GM10847 (cell line): Measurements from ENCODE around the gene KLHDC4.

Source experiments
- POLR2A ChIP-seq: IDR thresholded peaks from 2 replicates; pipeline ENCODE4 v1.6.1; 2011; ENCODE audit not compliant: insufficient read length; ENCODE audit errors: extremely low read depth

The KLHDC4 gene

DNA sequence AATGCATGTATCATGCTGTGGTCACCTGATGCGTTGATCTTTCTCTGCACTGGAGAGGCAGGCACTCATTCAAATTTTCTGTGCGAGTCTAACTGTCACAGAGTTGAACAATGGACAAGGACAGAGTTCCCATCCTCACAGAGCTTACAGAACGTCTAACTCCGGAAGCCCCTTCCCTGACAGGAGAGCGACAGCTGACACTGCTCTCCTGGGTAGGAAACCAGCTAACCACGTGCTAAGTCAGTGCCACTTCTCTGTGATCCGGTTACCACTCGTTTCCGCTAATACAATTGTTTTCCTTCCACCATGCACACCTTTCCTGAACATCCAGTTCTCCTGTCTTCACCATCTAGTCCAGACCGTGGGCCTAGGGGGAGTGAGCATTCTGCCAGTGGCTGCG lies 11.3 kb downstream of the KLHDC4 start:
- TF ChIP-seq POLR2A = no peak

DNA sequence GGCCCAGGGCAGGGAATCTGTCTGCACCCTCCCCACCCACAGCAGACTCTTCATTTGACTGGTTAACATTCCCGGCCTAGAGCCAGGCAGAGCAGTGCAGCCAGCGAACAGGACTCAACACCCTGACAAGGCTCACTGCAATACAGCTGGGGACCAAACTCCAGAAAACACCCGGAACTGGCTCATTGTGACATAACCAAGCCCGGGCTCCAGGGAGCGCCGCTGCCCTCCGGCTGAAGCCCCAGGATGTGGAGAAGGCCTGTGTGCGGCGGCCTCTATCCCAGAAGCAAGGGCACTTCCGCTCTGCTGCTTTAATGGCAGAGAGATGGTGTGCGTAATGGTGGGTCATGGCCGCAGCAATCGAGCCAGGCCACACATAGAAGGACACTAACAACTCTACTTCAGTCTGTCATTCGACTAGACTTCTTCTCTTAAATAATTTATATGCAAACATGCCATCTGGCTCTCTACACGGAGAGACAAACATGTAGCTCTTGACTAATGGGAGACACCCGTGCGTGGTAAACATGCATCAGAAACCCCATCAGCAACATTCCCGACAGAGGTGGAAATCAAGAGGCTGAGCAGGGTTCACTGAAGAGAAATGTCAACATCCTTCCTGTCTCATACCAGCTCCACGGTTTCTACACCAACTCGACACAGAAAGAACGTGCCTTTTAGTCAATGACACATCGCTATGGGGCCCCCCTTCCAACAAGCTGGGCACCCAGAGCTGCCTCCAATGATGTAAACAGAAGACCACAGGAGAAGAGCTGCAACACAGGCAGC lies 18.0 kb downstream of the KLHDC4 start:
- no peak for TF ChIP-seq POLR2A

DNA sequence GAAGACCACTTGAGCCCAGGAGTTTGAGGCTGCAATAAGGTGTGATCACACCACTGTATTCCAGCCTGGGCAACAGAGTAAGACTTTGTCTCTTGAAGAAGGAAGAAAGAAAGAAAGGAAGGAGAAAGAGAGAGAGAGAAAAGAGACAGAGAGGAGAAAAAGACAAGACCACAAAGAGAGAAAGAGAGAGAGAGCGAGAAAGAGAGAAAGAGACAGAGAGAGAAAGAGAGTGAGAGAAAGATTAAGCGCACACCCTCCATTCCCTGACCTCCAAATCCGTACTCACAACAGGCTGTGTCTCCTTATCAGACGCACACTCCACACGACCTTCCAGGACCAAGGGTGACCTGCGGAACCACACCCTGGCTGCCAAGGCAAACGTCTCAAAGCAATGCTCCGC lies 19.6 kb downstream of the KLHDC4 start:
- no peak for TF ChIP-seq POLR2A

DNA sequence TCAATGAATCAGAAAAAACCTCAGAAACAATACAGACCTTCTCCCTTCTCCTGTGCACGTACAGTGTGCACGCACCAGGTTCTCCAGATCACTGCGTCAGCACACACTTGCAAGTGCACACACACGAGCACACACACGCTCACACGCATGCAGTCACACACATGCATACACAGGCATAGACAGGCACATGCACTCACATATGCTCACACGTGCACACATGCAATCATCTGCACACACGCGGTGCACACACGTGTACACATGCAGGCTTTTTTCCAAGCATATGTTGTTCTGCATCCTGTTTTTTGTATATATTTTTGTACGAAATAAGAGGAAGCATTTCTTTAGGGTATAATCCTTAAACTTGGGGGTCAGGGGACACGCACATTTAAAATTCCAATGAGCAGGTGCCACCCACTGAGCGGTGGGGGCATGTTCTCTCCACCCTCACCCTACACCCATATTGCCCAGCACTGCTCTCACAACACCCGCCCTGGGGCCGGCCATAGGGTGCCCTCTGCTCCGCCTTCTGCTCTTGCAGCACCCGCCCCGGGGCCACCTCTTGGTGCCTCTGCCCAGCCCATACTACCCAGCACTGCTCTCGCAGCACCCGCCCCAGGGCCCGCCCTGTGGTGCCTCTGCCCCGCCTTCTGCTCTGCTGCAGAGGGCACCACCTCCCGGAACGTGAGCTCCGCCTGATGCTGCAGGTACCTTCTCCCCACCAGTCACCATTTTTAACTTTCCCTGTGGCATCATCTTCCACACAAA lies 20.9 kb downstream of the KLHDC4 start:
- TF ChIP-seq POLR2A = no peak

DNA sequence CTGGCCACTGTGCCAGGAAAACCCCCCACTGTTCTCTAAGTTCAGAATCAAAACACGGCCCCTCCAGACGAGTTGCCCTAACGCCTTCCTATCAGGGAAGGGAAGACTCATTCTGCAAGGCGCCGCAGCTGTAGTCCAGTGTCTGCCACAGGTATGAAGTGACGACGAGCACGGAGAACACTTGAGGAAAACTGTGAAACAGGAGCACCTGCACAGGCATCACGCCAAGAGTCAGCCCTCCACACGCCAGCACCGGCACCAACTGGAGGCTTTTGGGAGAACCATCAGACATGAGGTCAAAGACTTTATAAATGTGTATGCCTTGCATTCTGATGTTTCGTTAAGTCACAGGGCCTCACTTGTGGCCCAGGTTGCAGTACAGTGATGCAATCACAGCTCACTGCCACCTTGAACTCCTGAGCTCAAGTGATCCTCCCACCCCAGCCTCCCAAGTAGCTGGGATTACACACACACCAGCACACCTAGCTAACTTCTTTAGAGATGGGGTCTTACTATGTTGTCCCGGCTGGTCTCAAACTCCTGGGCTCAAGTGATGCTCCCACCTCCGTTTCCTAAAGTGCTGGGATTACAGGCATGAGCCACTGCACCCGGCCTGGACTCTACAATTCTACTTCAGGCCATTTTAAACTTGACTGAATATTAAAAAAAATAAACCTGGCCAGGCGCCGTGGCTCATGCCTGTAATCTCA lies 22.9 kb downstream of the KLHDC4 start:
- no peak for TF ChIP-seq POLR2A

DNA sequence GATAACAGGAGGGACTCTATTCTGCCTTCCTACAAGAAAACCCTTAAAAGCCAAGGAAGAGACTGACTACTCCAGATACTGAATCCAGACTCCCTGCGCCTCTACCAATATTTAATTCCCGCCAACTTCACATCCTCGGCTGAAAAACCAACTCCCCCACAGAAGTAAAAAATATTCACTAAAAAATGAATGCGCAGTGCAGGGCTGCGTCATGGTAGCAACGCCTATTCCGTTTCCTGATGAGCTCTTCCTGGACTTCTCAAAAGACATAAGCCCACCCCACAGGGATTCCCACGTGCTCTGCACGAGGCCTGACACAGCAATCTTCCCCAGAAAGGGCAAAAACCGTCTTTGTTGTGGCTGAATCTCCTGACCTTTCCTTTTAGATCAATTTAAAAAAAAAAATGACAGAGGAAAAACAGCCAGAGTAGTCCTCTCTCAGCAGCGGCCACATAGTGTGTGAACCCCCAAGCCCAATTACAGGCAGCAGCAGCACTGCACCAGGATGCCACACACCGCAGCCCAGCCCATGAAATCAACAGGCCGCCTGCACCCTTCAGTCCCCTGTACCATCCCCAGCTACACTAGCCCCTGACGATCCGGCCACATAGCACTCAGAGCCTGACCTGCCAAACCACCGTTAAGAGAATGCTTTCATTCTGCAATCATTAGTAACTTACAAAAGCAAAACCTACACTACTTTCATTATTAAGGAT lies 23.9 kb downstream of the KLHDC4 start:
- TF ChIP-seq POLR2A = no peak

DNA sequence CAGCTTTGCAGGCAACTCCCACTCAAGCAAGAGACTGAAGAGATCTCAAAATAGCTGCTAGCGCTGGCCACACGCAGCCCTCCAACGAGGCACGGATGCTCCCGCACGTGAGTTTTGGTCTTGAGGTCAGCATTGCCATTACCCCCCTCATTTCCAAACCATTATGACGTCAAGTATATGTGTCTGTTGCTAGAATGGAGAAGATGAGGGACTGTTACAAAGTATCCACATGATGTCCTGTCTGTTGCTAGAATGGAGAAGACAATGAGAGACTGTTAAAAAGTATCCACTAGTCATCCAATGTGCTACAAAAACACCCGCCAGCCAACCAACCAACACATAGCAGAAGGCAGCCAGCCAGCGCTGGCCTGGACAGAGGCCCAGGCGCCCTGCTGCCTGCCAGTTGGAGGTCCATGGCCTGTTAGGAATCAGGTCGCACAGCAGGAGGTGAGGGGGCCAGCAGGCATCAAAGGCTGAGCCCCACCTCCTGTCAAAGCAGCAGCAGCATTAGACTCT lies 24.8 kb downstream of the KLHDC4 start:
- TF ChIP-seq POLR2A = no peak

DNA sequence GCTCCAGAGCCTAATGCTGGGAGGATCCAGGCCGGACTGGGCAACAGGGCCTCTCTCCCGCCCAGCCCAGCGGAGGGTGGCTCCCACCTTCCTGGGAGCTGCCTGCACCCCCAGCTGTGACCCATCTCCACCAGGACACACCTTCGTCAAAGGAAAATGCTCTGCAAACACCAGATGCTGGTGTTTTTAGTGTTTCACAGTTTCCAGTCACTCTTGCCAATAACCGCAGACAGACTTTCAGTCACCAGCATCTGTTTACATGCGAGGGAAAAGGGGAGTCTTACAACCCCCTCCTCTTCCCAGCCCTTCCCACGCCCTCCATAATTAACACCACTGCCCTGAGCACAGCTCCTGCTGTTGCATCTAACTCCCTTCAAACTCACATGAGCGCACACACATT lies 25.3 kb downstream of the KLHDC4 start:
- no peak for TF ChIP-seq POLR2A

DNA sequence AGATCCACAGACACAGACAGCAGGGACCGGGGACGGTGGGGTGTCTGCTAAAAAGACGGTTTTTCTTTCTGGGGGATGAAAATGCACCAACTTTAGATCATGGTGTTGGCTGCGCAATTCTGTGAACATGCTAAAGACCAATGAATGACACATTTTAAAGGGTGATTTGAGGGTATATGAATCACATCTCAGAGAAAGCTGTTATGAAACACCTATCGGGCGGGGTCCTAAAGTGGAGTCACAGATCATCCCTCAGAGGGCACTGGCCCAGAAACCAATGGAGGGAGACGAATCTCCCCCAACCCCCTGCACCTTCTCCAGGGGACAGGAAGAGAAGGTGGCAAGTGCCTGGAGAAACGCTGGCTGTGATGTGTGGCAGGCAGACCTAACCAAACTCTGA lies 26.0 kb downstream of the KLHDC4 start:
- TF ChIP-seq POLR2A = no peak

DNA sequence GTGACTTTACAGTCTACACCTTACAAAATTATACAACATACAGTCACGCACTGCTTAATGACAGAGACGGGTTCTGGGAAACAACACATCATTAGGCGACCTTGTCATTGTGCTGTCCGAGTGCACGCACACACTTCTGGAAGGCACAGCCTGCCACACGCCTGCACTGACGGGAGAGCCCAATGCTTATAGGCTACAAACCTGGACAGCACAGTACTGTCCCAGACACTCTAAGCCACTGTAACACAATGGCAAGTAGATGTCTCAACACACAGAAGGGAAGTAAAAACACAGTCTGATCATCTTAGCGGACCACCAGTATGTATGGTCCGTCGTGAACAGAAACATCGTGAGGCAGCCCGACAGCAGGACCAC lies 29.8 kb downstream of the KLHDC4 start:
- TF ChIP-seq POLR2A = no peak

DNA sequence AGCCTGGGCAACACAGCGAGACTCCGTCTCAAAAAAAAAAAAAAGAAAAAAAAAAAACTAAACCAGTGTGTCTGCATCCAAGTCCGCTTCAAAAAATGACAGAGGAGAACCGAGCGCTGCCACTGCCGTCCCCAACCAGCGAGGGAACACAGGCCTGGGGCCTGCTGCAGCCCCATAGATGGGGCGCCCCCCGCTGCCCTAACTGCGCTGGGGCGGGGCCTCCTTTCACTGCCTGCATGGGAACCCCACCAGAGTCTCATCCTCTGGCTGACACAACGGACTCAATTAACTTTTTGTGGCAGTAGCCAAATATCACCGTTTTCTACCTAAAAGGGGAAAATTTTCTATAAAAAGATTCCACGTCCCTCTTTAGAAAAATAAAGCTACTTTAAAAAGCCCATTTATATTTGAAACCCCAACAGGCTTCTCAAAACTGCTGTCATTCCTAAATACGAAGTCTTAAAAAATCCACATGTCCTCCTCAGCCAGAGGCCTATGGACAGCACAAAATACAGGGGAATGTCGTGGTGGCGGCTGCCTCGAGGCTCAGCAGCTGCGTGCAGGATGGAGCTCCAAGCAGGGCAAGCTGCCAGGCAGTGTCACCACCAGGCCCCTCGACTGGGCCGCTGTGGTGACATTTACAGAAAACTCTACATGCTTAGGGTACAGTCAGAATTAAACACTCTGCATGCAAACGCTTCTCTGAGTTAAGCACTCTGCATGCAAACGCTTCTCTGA lies 30.3 kb downstream of the KLHDC4 start:
- no peak for TF ChIP-seq POLR2A

DNA sequence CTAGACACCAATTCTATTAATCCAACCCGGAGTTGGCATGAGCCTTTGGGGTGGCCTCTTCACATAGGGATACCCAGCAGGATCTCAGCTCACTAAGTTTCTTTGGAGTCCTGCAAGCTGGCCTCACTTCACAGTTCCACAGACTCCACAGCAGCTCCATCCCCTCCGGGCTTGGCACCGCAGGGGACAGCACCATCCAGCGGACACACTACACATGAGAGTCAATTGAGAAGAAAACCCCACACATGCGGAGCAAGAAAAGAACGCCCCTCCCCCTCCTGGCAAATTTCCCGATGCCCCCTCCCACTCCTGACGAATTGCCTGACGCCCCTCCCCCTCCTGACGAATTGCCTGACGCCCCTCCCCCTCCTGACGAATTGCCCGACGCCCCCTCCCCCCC lies 31.1 kb downstream of the KLHDC4 start:
- no peak for TF ChIP-seq POLR2A

DNA sequence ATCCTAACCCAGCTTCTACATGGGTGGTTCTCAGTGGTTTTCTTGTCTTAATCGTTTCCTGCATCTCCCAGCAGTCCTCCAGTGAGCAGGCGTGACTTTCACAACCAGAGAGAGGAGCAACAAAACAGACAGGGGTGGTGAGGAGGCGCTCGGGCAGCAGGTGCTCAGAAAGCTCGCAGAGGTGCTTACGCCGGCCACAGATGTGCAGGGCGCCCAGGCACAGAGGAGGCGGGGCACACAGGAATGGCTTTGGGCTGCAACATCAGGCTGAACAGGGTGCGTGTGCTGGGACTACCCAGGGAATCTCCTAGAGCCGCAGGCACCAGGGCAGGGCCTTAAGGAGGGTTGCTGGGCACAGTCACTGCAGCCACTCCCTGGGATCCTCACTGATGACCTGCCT lies 32.6 kb downstream of the KLHDC4 start:
- TF ChIP-seq POLR2A = no peak

DNA sequence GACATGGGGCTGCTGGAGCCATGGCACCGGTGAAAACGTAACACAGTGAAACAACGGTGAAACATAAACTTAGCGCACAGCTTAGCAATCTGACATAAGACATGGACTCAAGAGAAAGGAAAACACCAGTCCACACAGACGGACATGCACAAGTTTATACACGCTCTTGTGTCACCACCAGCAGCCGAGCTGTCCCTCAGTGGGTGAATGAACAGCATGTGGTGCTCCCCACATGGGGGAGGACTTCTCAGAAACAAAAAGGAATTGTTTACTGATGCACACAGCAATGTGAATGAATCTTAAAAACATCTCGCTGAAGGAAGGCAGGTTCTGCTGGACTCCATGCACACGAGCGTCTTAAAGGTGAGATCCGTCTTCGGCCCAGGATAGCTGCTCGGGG lies 34.2 kb downstream of the KLHDC4 start:
- no peak for TF ChIP-seq POLR2A
